ENCODE measurements around the gene TMEM151B.

Gene TMEM151B

DNA sequence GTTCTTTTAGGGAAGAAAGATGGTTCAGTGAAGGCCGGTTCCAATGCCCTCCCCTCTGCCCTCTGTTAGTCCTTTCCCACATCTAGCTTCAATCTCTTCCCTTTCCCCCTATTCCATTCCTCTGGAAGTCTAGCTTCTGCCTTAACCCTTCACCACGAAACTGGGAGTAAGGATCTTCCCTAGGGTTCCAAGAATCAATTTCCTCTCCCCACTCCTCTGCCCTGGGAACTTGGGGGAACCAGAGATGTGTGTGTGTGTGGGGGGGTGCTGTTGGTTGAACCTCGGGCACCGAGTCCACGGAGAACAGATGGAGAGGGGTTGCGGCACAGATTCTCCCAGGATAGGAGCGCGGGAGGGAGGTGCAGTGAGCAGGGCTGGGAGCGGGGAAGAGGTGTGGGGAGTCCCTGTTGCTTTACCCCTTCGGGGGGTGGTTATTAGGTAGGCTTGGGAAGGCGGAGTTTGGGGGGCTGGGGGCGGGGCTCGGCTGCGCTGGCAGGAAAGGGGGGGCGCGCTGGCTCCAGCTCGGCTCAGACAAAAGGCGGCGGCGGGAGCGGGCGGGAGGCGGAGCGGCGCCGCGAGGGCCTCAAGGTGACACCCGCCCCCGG lies at the start of gene TMEM151B:
TSS of gene TMEM151B (plus strand) at position 530 of the 605 bp plus-strand sequence. CDS start 293 bp downstream, outside the sequence.
- no peak for DNase-seq (ENCODE audit: low spot score)
- TF ChIP-seq, protein P1, sequence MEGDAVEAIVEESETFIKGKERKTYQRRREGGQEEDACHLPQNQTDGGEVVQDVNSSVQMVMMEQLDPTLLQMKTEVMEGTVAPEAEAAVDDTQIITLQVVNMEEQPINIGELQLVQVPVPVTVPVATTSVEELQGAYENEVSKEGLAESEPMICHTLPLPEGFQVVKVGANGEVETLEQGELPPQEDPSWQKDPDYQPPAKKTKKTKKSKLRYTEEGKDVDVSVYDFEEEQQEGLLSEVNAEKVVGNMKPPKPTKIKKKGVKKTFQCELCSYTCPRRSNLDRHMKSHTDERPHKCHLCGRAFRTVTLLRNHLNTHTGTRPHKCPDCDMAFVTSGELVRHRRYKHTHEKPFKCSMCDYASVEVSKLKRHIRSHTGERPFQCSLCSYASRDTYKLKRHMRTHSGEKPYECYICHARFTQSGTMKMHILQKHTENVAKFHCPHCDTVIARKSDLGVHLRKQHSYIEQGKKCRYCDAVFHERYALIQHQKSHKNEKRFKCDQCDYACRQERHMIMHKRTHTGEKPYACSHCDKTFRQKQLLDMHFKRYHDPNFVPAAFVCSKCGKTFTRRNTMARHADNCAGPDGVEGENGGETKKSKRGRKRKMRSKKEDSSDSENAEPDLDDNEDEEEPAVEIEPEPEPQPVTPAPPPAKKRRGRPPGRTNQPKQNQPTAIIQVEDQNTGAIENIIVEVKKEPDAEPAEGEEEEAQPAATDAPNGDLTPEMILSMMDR (IDR thresholded peaks at IDR 0.05; ENCODE audit: extremely low read depth, insufficient read depth, missing control alignments), result no peak
- in situ Hi-C loops (cut with MboI; ENCODE audit: low pct_unique_long_range_greater_than_20kb, low sequenced_read_pairs, unreplicated experiment), result no loop called here

DNA sequence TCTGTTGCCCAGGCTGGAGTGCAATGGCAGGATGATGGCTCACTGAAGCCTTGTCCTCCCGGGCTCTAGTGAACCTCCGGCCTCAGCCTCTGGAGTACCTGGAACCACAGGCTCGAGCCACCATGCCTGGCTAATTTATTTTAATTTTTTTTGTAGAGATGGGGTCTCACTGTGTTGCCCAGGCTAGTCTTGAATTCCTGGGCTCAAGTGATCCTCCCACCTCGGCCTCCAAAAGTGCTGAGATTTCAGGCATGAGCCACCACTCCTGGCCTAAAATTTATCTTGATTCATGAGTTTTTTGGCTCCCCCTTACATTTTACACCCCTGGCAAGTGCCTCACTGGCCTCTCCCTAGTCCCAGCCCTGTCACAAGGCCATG lies 49.3 kb upstream of the TMEM151B start:
- TF ChIP-seq, protein P1 (IDR thresholded peaks at IDR 0.05; ENCODE audit: extremely low read depth, insufficient read depth, missing control alignments), result no peak
- no peak for DNase-seq (ENCODE audit: low spot score)
- in situ Hi-C loops (cut with MboI; ENCODE audit: low pct_unique_long_range_greater_than_20kb, low sequenced_read_pairs, unreplicated experiment), result no loop called here

GRCh38 chr6:44221291-44221960 lies 48.8 kb upstream of the TMEM151B start:
- DNase-seq (ENCODE audit: low spot score), result peak; percentile 86
- TF ChIP-seq, protein P1 (IDR thresholded peaks at IDR 0.05; ENCODE audit: extremely low read depth, insufficient read depth, missing control alignments), result peak; percentile 92
- in situ Hi-C loops (cut with MboI; ENCODE audit: low pct_unique_long_range_greater_than_20kb, low sequenced_read_pairs, unreplicated experiment), result no loop called here

- no peak for DNase-seq (ENCODE audit: low spot score)
- in situ Hi-C loops (cut with MboI; ENCODE audit: low pct_unique_long_range_greater_than_20kb, low sequenced_read_pairs, unreplicated experiment), result no loop called here
- TF ChIP-seq, protein P1 (IDR thresholded peaks at IDR 0.05; ENCODE audit: extremely low read depth, insufficient read depth, missing control alignments), result no peak
Observed at GRCh38 chr6:44221961-44222335, 48.3 kb upstream of the TMEM151B start.

GRCh38 chr6:44222486-44223318 lies 47.5 kb upstream of the TMEM151B start:
- TF ChIP-seq, protein P1 (IDR thresholded peaks at IDR 0.05; ENCODE audit: extremely low read depth, insufficient read depth, missing control alignments), result no peak

DNA sequence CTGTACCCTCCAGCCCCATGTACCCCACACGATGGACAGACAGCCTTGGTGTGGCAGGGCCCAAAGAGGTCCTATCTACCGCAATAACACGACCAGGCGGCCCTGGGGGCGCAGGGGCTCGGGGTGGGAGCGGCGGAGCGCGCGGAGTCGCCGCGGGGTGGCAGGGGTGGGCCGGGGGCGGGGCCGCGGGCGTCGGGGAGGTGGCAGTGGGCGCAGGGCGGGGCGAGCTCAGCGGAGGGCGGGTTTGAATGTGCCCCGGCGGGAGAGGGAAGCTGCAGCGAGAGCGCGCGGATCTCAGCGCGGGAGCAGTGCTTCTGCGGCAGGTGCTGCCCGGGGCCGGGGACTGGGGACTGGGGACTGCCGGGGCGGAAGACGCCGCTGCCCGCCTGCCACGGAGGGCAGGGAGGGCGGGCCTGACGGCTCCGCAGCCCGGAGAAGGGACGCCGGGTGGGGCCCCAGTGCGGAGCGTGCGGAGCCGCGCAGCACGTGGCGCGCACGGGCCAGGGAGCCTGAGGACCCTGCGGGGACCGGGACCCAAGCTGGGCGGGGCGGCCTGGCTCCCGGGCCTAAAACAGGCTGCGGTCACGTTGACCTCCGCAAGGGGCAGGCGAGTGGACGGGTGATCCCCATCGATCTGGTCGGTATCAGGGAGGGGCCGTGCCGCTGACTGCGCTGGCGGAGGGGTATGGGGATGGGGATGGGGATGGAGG lies 46.8 kb upstream of the TMEM151B start, which contains the start of gene SLC29A1:
TSS of gene SLC29A1 (plus strand) at position 277 of the 710 bp plus-strand sequence. CDS start 3,719 bp downstream, outside the sequence.
- TF ChIP-seq, protein P1 (IDR thresholded peaks at IDR 0.05; ENCODE audit: extremely low read depth, insufficient read depth, missing control alignments), result peak; percentile 19
- in situ Hi-C loops (cut with MboI; ENCODE audit: low pct_unique_long_range_greater_than_20kb, low sequenced_read_pairs, unreplicated experiment), result no loop called here
- DNase-seq (ENCODE audit: low spot score), result peak; percentile 96

More at GRCh38 chr6:44222486-44223318, 47.5 kb upstream of the TMEM151B start:
- in situ Hi-C loops (cut with MboI; ENCODE audit: low pct_unique_long_range_greater_than_20kb, low sequenced_read_pairs, unreplicated experiment), result no loop called here
- no peak for DNase-seq (ENCODE audit: low spot score)

Data from GM13977 (cell line).